Thoracic aorta (tissue), 2 donors: ENCODE results near the gene MEIS2. TPM values are rescaled to one million over a fixed set of nuclear protein-coding genes. Genes with fewer than 3 reads are reported as not detected.

Source experiments
- ATAC-seq: fragments of 150-250 bp; one replicate; pipeline ENCODE4 v1.8.0; 2017; ENCODE audit warnings: low read depth; ENCODE audit not compliant: insufficient number of reproducible peaks, low FRiP score
- DNase-seq: peaks from one replicate; pipeline ENCODE4 v3.0.0-alpha.2; 2020; ENCODE audit warnings: low spot score
- H3K27ac ChIP-seq, 2 donors: fragments of 200-600 bp; sonication (generic); 1 replicate in 1 of 2; 2 replicates in 1 of 2; pipeline ENCODE4 v1.5.1; 2016; ENCODE audit warnings: mild to moderate bottlenecking in 2 of 2, moderate library complexity in 2 of 2
- H3K27me3 ChIP-seq: fragments of 200-600 bp; sonication (generic); replicated peaks from 2 replicates; pipeline ENCODE4 v1.6.0; 2016; ENCODE audit warnings: mild to moderate bottlenecking; ENCODE audit not compliant: insufficient read depth
- H3K36me3 ChIP-seq: fragments of 200-600 bp; sonication (generic); one replicate; pipeline ENCODE4 v1.5.1; 2016
- H3K4me1 ChIP-seq, 2 donors: fragments of 200-600 bp; sonication (generic); 1 replicate in 1 of 2; 2 replicates in 1 of 2; pipeline versions ENCODE4 v1.5.1 to v1.6.0; 2016; ENCODE audit warnings: low read depth in 2 of 2, mild to moderate bottlenecking in 1 of 2; ENCODE audit not compliant: control insufficient read depth in 1 of 2
- H3K4me3 ChIP-seq: fragments of 200-600 bp; sonication (generic); 2 replicates; pipeline ENCODE4 v1.5.1; 2016; ENCODE audit warnings: mild to moderate bottlenecking
- H3K9me3 ChIP-seq: fragments of 200-600 bp; sonication (generic); 2 replicates; pipeline ENCODE4 v1.5.1; 2016
- total RNA-seq, 2 donors: library from RNA; depleted of rRNA; stranded (reverse); fragments of >200 nt; gene quantifications; one replicate each; pipeline versions ENCODE4 v1.1.0 to v1.2.3, GENCODE V29; 2016
- TF ChIP-seq, protein P1 (sequence below): fragments of 200-600 bp; sonication (generic); IDR thresholded peaks from one replicate; pipeline ENCODE4 v1.5.1; 2019; ENCODE audit warnings: antibody characterized with exemption

Gene MEIS2
- total RNA-seq, 2 donors from 2014 or later: 46.4 to 57.2 TPM

DNA sequence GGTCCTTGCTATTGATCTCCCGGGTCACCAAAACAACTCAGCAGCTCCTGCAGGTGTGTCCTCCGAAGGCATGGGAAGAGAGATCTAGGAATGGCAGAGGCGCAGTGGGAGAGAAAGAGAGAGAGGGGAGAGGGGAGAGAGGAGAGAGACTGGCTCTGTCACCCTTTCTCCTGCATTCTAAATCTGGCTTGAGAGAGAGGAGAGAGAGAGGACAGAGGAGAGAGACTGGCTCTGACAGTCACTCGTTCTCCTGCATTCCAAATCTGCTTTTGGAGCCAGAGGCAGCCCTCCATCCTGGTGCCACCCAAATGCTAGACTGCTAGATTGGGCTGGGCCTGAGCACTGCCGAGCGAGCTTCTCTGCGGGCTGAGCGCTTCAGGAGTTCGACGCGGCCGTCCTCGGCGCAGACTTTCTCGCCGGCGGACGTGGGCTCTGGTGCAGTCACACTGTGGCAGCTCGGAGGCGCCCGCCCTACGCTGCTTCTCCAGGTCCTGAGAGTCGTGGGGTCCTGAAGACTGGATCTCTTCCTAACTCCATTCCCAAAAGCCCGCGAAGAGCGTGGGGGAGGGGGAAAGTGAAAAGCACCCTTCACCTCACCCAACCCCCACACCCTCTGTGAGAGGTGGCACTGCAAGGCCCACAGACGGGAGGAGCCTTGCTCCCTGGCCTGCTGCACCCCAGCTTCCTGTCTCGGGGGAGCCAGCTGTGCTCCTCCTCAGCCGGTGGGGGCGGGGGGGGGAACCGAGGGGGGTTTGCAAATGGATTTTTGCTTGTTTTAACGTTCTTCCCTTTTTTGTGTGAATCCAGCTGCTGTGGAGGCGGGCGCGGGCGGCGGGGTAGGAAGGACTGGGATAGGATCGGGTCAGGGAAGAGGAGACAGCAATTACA lies 222.3 kb downstream of the MEIS2 start:
- no peak for DNase-seq
- no peak overlapping the region for H3K27ac ChIP-seq
- ATAC-seq: no peak
- peaks cover 0 to 15% of the 10 kb centered on the region in 2 donors for H3K4me1 ChIP-seq
- H3K27me3 ChIP-seq: peaks cover 6% of the 10 kb centered on the region
- H3K9me3 ChIP-seq: no peaks in the 10 kb centered on the region
- H3K4me3 ChIP-seq: peak overlapping the region; percentile 64
- H3K36me3 ChIP-seq: no peaks in the 10 kb centered on the region
- TF ChIP-seq, protein P1, sequence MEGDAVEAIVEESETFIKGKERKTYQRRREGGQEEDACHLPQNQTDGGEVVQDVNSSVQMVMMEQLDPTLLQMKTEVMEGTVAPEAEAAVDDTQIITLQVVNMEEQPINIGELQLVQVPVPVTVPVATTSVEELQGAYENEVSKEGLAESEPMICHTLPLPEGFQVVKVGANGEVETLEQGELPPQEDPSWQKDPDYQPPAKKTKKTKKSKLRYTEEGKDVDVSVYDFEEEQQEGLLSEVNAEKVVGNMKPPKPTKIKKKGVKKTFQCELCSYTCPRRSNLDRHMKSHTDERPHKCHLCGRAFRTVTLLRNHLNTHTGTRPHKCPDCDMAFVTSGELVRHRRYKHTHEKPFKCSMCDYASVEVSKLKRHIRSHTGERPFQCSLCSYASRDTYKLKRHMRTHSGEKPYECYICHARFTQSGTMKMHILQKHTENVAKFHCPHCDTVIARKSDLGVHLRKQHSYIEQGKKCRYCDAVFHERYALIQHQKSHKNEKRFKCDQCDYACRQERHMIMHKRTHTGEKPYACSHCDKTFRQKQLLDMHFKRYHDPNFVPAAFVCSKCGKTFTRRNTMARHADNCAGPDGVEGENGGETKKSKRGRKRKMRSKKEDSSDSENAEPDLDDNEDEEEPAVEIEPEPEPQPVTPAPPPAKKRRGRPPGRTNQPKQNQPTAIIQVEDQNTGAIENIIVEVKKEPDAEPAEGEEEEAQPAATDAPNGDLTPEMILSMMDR: no peak

DNA sequence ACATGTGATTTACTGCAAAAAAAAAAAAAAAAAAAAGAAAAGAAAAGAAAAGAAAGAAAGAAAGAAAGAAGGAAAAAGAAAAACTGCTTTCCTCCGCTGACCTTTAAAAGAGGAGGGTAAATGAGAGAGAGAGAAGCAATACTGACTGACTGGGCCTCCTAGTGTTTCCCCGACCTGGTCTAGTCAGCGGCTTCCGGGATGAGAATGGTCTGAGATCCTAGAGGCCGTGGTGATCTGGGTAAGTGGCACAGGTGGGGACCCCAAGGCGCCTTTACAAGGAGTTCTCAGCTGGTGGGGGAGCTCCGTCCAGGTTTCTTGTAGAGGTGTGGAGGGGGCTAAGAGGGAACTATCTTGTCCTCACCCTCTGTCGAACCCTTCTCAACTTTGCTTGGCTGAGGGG lies 223.1 kb downstream of the MEIS2 start:
- Histone ChIP-seq H3K4me3 (no peak overlapping the region), H3K9me3 (no peaks in the 10 kb centered on the region), H3K27me3 (peaks cover 6% of the 10 kb centered on the region), H3K4me1 (peaks cover 0 to 15% of the 10 kb centered on the region in 2 donors), H3K27ac (no peak overlapping the region), H3K36me3 (no peaks in the 10 kb centered on the region)
- TF ChIP-seq, protein P1: no peak
- no peak for ATAC-seq
- no peak for DNase-seq

DNA sequence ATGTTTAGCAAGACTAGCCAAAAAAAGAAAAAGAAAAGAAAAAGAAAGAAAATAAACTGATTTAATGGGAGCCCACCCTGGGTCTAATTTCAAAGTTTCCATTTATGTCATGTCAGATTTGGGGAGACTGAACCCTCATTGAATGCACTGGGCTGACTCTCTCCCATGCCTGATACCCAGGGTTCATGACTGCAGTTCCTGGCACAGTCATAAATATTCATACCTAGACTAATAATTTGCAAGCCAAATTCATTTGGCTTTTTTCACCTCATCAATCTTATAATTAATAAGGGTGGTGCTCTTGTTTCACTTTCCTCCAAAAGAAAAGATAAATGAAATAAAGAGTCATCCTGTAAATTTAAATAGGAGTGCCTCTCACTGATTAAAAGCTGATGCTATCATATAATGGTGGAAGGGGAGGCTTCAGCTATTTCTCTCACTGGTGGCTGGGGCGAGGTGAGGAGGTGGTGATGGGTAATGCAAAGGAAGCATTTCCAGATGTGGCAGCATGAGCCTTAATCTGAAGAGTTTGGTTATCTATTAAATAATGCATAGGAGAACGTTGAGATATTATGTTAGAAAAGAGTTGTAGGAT lies 224.5 kb downstream of the MEIS2 start:
- H3K27ac ChIP-seq: no peak overlapping the region
- H3K4me3 ChIP-seq: no peak overlapping the region
- no peaks in the 10 kb centered on the region for H3K36me3 ChIP-seq
- TF ChIP-seq, protein P1: no peak
- DNase-seq (no peak), ATAC-seq (no peak)
- peaks cover 0 to 11% of the 10 kb centered on the region in 2 donors for H3K4me1 ChIP-seq
- no peaks in the 10 kb centered on the region for H3K9me3 ChIP-seq
- no peaks in the 10 kb centered on the region for H3K27me3 ChIP-seq

DNA sequence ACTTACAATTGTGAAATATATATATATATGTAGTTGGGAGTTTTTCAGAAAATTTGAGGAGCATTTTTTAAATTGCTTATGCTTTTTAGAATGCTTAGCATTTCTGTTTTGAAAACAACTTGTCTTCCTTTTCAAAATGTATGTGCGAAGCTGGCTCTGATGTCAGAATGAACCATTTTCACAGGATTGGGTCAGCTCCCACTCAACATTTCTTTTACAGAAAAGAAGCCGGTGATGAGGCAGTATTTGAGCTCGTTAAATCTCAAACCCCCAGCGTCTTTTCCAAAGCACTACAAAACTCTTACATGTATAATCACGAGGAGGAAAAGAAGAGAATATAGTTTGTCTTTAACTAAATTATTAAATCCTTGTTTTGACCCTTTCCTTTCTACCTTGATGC lies 225.4 kb downstream of the MEIS2 start:
- ATAC-seq: no peak
- DNase-seq: no peak
- Histone ChIP-seq H3K27me3 (no peaks in the 10 kb centered on the region), H3K4me1 (peaks cover 0 to 3% of the 10 kb centered on the region in 2 donors), H3K9me3 (no peaks in the 10 kb centered on the region), H3K36me3 (no peaks in the 10 kb centered on the region), H3K4me3 (no peak overlapping the region), H3K27ac (no peak overlapping the region)
- TF ChIP-seq, protein P1: no peak

DNA sequence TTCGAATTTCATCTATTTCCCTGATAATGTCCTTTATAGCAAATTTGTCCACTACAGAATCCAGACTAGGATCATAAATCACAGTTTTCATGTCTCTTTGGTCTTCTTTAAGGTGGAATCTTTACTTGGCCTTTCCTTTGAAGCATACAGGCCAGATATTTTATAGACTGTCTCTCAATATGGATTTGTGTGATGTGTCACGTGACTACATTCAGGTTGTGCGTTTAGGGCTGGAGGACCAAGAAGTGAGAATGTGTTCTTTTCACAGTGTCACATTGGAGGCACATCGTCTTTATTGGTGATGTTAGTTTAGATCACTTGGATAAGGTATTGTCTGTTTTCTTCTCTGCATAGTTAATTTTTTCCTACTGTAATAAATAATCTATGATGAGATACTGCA lies 232.9 kb downstream of the MEIS2 start:
- TF ChIP-seq, protein P1: no peak
- H3K4me1 ChIP-seq: no peaks in the 10 kb centered on the region

More for the DNA sequence above, 232.9 kb downstream of the MEIS2 start:
- no peaks in the 10 kb centered on the region for H3K36me3 ChIP-seq
- H3K9me3 ChIP-seq: no peaks in the 10 kb centered on the region
- no peak overlapping the region for H3K27ac ChIP-seq
- no peak for DNase-seq
- H3K4me3 ChIP-seq: no peak overlapping the region
- no peak for ATAC-seq
- no peaks in the 10 kb centered on the region for H3K27me3 ChIP-seq
